GM12801 (cell line): ENCODE data around the gene MSANTD3.

ENCODE experiments used
- TF ChIP-seq, protein P1 (sequence below): IDR thresholded peaks from one replicate; pipeline ENCODE4 v1.5.1; 2011; ENCODE audit warnings: control low read depth; ENCODE audit not compliant: insufficient read length; ENCODE audit errors: extremely low read depth

MSANTD3 gene

GRCh38 chr9:100472788-100473275, 45.9 kb downstream of the MSANTD3 start, which contains the start of gene TMEFF1:
Gene TMEFF1, plus strand, starts transcription at chr9:100473149. Its CDS starts 396 bp downstream, at chr9:100473545.
- TF ChIP-seq, protein P1, sequence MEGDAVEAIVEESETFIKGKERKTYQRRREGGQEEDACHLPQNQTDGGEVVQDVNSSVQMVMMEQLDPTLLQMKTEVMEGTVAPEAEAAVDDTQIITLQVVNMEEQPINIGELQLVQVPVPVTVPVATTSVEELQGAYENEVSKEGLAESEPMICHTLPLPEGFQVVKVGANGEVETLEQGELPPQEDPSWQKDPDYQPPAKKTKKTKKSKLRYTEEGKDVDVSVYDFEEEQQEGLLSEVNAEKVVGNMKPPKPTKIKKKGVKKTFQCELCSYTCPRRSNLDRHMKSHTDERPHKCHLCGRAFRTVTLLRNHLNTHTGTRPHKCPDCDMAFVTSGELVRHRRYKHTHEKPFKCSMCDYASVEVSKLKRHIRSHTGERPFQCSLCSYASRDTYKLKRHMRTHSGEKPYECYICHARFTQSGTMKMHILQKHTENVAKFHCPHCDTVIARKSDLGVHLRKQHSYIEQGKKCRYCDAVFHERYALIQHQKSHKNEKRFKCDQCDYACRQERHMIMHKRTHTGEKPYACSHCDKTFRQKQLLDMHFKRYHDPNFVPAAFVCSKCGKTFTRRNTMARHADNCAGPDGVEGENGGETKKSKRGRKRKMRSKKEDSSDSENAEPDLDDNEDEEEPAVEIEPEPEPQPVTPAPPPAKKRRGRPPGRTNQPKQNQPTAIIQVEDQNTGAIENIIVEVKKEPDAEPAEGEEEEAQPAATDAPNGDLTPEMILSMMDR, result no peak

GRCh38 chr9:100473276-100474081, 46.5 kb downstream of the MSANTD3 start:
- TF ChIP-seq, protein P1, result no peak

GRCh38 chr9:100474082-100474923, 47.4 kb downstream of the MSANTD3 start:
- TF ChIP-seq, protein P1, result no peak

- TF ChIP-seq, protein P1, result no peak
Measured at GRCh38 chr9:100474924-100475276, 48.0 kb downstream of the MSANTD3 start.

GRCh38 chr9:100477241-100477640, 50.3 kb downstream of the MSANTD3 start:
- TF ChIP-seq, protein P1, result no peak

DNA sequence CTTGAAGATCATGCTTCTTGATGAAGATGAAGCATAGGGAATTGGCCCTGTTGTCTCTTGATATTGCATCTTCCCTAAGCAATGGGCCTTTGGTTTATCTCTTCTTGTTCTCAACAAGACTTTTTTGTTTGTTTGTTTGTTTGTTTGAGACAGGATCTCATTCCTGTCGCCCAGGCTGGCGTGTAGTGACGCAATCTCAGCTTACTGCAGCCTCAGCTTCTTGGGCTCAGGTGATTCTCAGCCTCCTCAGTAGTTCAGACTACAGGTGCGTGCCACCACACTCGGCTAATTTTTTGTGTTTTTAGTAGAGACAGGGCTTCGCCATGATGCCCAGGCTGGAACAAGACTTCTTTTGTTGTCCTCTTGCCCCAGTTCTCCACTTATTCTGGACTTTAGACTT, 51.2 kb downstream of the MSANTD3 start:
- TF ChIP-seq, protein P1, result no peak

- TF ChIP-seq, protein P1, result no peak
Measured at GRCh38 chr9:100479820-100480219, 52.9 kb downstream of the MSANTD3 start.
